PC-9 (cell line): ENCODE data around the gene MAML3.

Experiments used
- CTCF ChIP-seq: fragments of 200-600 bp; sonication (generic); conservative IDR thresholded peaks from 2 replicates; pipeline ENCODE4 v1.6.1; 2017; ENCODE audit warnings: mixed run types, antibody characterized with exemption, mild to moderate bottlenecking, moderate library complexity
- EZH2 ChIP-seq: fragments of 200-600 bp; sonication (generic); IDR thresholded peaks from 2 replicates; pipeline ENCODE4 v1.8.0; 2017; ENCODE audit warnings: antibody characterized with exemption, low read depth

- TF ChIP-seq CTCF (no peak), EZH2 (no peak)
Measured at GRCh38 chr4:139958739-139959098, 195.3 kb downstream of the MAML3 start.
